CD14-positive monocyte (primary cell): Measurements from ENCODE around the gene OBSCN. TPM values are rescaled to one million over a fixed set of nuclear protein-coding genes. Genes with fewer than 3 reads are reported as not detected.

Experiments
- DNase-seq, 3 donors: peaks; one replicate each; pipeline ENCODE4 v3.0.0-alpha.2; 2011 to 2022
- H2AFZ ChIP-seq: 2 replicates; pipeline ENCODE4 v1.6.0; 2012; ENCODE audit warnings: mild to moderate bottlenecking, low read depth, low read length, inconsistent platforms; ENCODE audit not compliant: insufficient read depth, poor library complexity, severe bottlenecking
- H3K27ac ChIP-seq, 2 donors: 1 replicate in 1 of 2; 2 replicates in 1 of 2; pipeline ENCODE4 v1.5.1; 2012 to 2013; ENCODE audit warnings: low read length in 2 of 2, control low read depth in 1 of 2, inconsistent platforms in 1 of 2, low read depth in 1 of 2, mild to moderate bottlenecking in 1 of 2
- H3K27me3 ChIP-seq, 2 donors: one replicate each; pipeline versions ENCODE4 v1.6.0 to v1.6.1; 2011 to 2013; ENCODE audit warnings: low read length in 2 of 2; ENCODE audit not compliant: control insufficient read depth in 2 of 2, insufficient read depth in 2 of 2
- H3K36me3 ChIP-seq, 2 donors: replicated peaks in 1 of 2; 1 replicate in 1 of 2; 2 replicates in 1 of 2; pipeline versions ENCODE4 v1.5.1 to v1.6.1; 2012 to 2013; ENCODE audit warnings: low read length in 2 of 2, control low read depth in 1 of 2, inconsistent platforms in 1 of 2, mild to moderate bottlenecking in 1 of 2; ENCODE audit not compliant: insufficient read depth in 2 of 2, control insufficient read depth in 1 of 2
- H3K4me1 ChIP-seq, 2 donors: 1 replicate in 1 of 2; 2 replicates in 1 of 2; pipeline versions ENCODE4 v1.5.1 to v1.6.1; 2012 to 2013; ENCODE audit warnings: low read length in 2 of 2, control low read depth in 1 of 2, inconsistent platforms in 1 of 2, mild to moderate bottlenecking in 1 of 2, moderate library complexity in 1 of 2; ENCODE audit not compliant: insufficient read depth in 2 of 2, control insufficient read depth in 1 of 2
- H3K4me2 ChIP-seq: replicated peaks from 2 replicates; pipeline ENCODE3; 2012; ENCODE audit warnings: low read length, moderate library complexity, mild to moderate bottlenecking; ENCODE audit not compliant: poor library complexity, severe bottlenecking; ENCODE audit errors: extremely low read depth
- H3K4me3 ChIP-seq, 3 experiments: fragments of 200-600 bp in 1 of 3; sonication (generic) in 1 of 3; replicated peaks in 1 of 3; 1 replicate in 2 of 3; 2 replicates in 1 of 3; pipeline ENCODE4 v1.5.1; 2011 to 2013; ENCODE audit warnings: low read length in 3 of 3, mild to moderate bottlenecking in 3 of 3, control low read depth in 2 of 3, low read depth in 2 of 3, inconsistent platforms in 1 of 3, moderate library complexity in 1 of 3
- H3K79me2 ChIP-seq: 2 replicates; pipeline ENCODE4 v1.6.0; 2012; ENCODE audit warnings: mild to moderate bottlenecking, control low read depth, inconsistent platforms, low read length, moderate library complexity; ENCODE audit not compliant: insufficient read depth
- H3K9ac ChIP-seq: 2 replicates; pipeline ENCODE4 v1.6.0; 2017; ENCODE audit warnings: low read length, mild to moderate bottlenecking; ENCODE audit not compliant: insufficient read depth, poor library complexity, severe bottlenecking
- H3K9me3 ChIP-seq, 2 donors: replicated peaks in 1 of 2; 1 replicate in 1 of 2; 2 replicates in 1 of 2; pipeline versions ENCODE4 v1.5.1 to v1.6.1; 2012 to 2013; ENCODE audit warnings: low read length in 2 of 2, control low read depth in 1 of 2; ENCODE audit not compliant: control insufficient read depth in 1 of 2, insufficient read depth in 1 of 2
- H4K20me1 ChIP-seq: 2 replicates; pipeline ENCODE4 v1.6.0; 2012; ENCODE audit warnings: mild to moderate bottlenecking, low read length, control low read depth, moderate library complexity; ENCODE audit not compliant: insufficient read depth
- H3K27ac Mint-ChIP-seq, 7 donors: one replicate each; pipeline ENCODE4 v1.8.0; 2020; ENCODE audit warnings: mild to moderate bottlenecking in 7 of 7, mixed read lengths in 7 of 7, moderate library complexity in 6 of 7, inconsistent platforms in 2 of 7
- H3K27me3 Mint-ChIP-seq, 3 donors: one replicate each; pipeline ENCODE4 v1.8.0; 2021 to 2022; ENCODE audit warnings: low read depth in 3 of 3, mild to moderate bottlenecking in 3 of 3, mixed read lengths in 3 of 3, moderate library complexity in 3 of 3, inconsistent platforms in 1 of 3
- H3K36me3 Mint-ChIP-seq, 2 donors: one replicate each; pipeline ENCODE4 v1.8.0; 2020; ENCODE audit warnings: mixed read lengths in 2 of 2, inconsistent platforms in 1 of 2, mild to moderate bottlenecking in 1 of 2
- H3K4me1 Mint-ChIP-seq: one replicate; pipeline ENCODE4 v1.8.0; 2020; ENCODE audit warnings: mild to moderate bottlenecking, mixed read lengths
- H3K4me3 Mint-ChIP-seq, 2 donors: one replicate each; pipeline ENCODE4 v1.8.0; 2020; ENCODE audit warnings: mild to moderate bottlenecking in 2 of 2, mixed read lengths in 2 of 2, moderate library complexity in 1 of 2
- H3K9me3 Mint-ChIP-seq, 7 donors: one replicate each; pipeline ENCODE4 v1.8.0; 2020 to 2022; ENCODE audit warnings: mixed read lengths in 7 of 7, mild to moderate bottlenecking in 6 of 7, moderate library complexity in 6 of 7, inconsistent platforms in 2 of 7
- WGBS: methylation state at CpG from one replicate; pipeline ENCODE4 v1.1.5; 2013; ENCODE audit warnings: missing lambda C conversion rate; ENCODE audit not compliant: insufficient coverage; 5-methylcytosine and 5-hydroxymethylcytosine counted together
- intact Hi-C, 2 donors: fragments of 100-400 bp; cut with micrococcal nuclease; formaldehyde crosslinking; loops; one replicate each; pipeline versions ENCODE4 v1.15.0 to v1.15.1; 2023
- polyA plus RNA-seq, 3 donors: library from polyadenylated mRNA; depleted of rRNA in 1 of 3; unstranded in 2 of 3; stranded (reverse) in 1 of 3; fragments of 300-500 nt in 2 of 3; fragments of >200 nt in 1 of 3; fragmentation: Illumina TruSeq in 2 of 3; gene quantifications; 1 replicate in 2 of 3; 2 replicates in 1 of 3; pipeline ENCODE4 v1.2.3, GENCODE V29; 2012 to 2021
- TF ChIP-seq, protein P1 (sequence below): fragments of 200-600 bp; IDR thresholded peaks from one replicate; pipeline ENCODE4 v1.8.0; 2022; ENCODE audit warnings: antibody characterized with exemption, mild to moderate bottlenecking

The OBSCN gene
- polyA plus RNA-seq, 3 donors = 0.57 to 1.5 (median 0.76) TPM

DNA sequence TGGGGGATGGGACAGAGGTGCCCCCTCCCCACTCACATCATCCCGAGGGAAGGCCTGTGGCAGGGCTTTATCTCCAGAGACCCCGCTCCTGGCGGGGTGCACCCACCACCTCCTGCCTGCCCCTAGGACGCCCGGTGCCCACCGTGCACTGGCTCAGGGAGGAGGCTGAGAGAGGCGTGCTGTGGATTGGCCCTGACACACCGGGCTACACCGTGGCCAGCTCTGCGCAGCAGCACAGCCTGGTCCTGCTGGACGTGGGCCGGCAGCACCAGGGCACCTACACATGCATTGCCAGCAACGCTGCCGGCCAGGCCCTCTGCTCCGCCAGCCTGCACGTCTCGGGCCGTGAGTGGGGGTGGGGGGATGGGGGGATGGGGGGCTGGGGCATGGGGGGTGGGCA is 127.1 kb downstream of the OBSCN start:
- WGBS = 93% methylated on average over 9 of the region's 18 CpGs

DNA sequence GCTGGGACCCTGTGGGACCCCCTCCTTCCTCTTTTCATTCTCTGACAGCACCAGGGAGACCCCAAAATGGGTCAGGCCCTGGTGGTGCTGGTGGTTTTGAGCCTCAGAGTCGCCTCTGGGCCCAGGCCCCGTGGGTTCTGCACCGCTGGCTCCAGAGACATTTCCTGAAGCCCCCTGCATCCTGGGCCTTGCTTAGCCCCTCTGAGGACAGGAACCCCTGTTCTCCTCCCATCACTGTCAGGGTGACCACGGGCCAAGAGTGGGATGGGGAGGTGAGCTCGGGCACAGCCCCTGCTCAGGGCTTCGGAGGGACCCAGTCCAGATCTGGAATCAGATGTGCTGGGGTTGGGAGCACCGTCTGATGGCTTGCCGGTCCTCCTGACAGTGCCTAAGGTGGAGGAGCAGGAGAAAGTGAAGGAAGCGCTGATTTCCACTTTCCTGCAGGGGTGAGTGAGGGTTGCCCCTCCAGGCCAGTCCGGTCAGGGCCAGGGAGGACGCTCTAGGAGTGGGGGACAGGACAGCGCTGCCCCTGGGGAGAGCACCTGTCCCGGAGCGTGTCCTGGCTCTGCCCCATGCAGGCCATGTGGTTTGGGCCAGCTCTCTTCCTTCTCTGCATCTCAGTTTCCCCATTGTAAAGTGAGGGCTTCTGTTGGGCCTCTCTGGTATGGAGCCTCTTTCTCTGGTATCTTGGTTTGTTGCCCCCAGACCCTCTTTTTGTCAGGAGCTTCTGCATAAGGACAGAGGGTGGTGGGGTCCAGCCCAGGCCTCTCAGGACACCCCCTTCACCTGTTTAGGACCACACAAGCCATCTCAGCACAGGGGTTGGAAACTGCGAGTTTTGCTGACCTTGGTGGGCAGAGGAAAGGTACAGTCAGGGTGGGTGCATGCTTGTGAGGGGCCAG is 127.8 kb downstream of the OBSCN start:
- no peak for DNase-seq
- Mint-ChIP-seq H3K9me3 (no peaks in the 10 kb centered on the region), H3K4me3 (no peak overlapping the region), H3K36me3 (no peaks in the 10 kb centered on the region), H3K4me1 (no peaks in the 10 kb centered on the region), H3K27ac (no peak overlapping the region), H3K27me3 (no peaks in the 10 kb centered on the region)
- H4K20me1 ChIP-seq = no peaks in the 10 kb centered on the region
- intact Hi-C loops = no loop called here
- no peak overlapping the region for H3K4me2 ChIP-seq
- no peak overlapping the region for H3K27ac ChIP-seq
- no peaks in the 10 kb centered on the region for H3K9me3 ChIP-seq
- WGBS = 89% methylated on average over 12 of the region's 15 CpGs
- no peak overlapping the region for H2AFZ ChIP-seq
- H3K79me2 ChIP-seq = no peaks in the 10 kb centered on the region
- H3K9ac ChIP-seq = no peak overlapping the region
- TF ChIP-seq, protein P1, sequence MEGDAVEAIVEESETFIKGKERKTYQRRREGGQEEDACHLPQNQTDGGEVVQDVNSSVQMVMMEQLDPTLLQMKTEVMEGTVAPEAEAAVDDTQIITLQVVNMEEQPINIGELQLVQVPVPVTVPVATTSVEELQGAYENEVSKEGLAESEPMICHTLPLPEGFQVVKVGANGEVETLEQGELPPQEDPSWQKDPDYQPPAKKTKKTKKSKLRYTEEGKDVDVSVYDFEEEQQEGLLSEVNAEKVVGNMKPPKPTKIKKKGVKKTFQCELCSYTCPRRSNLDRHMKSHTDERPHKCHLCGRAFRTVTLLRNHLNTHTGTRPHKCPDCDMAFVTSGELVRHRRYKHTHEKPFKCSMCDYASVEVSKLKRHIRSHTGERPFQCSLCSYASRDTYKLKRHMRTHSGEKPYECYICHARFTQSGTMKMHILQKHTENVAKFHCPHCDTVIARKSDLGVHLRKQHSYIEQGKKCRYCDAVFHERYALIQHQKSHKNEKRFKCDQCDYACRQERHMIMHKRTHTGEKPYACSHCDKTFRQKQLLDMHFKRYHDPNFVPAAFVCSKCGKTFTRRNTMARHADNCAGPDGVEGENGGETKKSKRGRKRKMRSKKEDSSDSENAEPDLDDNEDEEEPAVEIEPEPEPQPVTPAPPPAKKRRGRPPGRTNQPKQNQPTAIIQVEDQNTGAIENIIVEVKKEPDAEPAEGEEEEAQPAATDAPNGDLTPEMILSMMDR = no peak
- no peaks in the 10 kb centered on the region for H3K27me3 ChIP-seq
- H3K4me1 ChIP-seq = no peaks in the 10 kb centered on the region
- no peaks in the 10 kb centered on the region for H3K36me3 ChIP-seq
- no peak overlapping the region for H3K4me3 ChIP-seq

More for the DNA sequence above, 127.1 kb downstream of the OBSCN start:
- TF ChIP-seq, protein P1 = no peak
- Mint-ChIP-seq H3K27ac (no peak overlapping the region), H3K4me1 (no peaks in the 10 kb centered on the region), H3K9me3 (no peaks in the 10 kb centered on the region), H3K27me3 (no peaks in the 10 kb centered on the region), H3K36me3 (no peaks in the 10 kb centered on the region), H3K4me3 (no peak overlapping the region)
- H3K9ac ChIP-seq = no peak overlapping the region
- intact Hi-C loops = no loop called here
- no peak overlapping the region for H3K4me2 ChIP-seq
- H3K27ac ChIP-seq = no peak overlapping the region
- no peaks in the 10 kb centered on the region for H3K36me3 ChIP-seq
- no peak overlapping the region for H2AFZ ChIP-seq
- no peaks in the 10 kb centered on the region for H4K20me1 ChIP-seq
- no peak for DNase-seq
- no peaks in the 10 kb centered on the region for H3K9me3 ChIP-seq
- H3K4me3 ChIP-seq = no peak overlapping the region
- H3K79me2 ChIP-seq = no peaks in the 10 kb centered on the region
- H3K4me1 ChIP-seq = no peaks in the 10 kb centered on the region
- no peaks in the 10 kb centered on the region for H3K27me3 ChIP-seq
